ENCODE data around the gene C17orf107. TPM values are rescaled to one million over a fixed set of nuclear protein-coding genes. Genes with fewer than 3 reads are reported as not detected.
A peak's percentile ranks its signal among the peaks of the same experiment; 100 is the strongest.
"Not testable (repeated sequence)": the region's sequence is repeated elsewhere in the genome, so short reads cannot be mapped to it uniquely, and the experiment has no call there.

C17orf107 gene
- total and polyA plus RNA-seq, 4 experiments from 2014 or later = 0.50 to 5.0 (median 2.5) TPM

GRCh38 chr17:4903051-4903818 is 3.9 kb downstream of the C17orf107 start, which contains the start of gene CHRNE:
CHRNE (minus strand) TSS chr17:4903098; CDS start chr17:4903063, 35 bp downstream.
- intact Hi-C loops (cut with micrococcal nuclease) = loop anchor here (1.0 to 5.0 kb wide), 3 partner anchors 38 to 336 kb away; partner anchors contain the start of genes ARRB2, RNF167 and SLC25A11
- peaks cover 19 to 45% (median 37%) of the 10 kb centered on the region in 4 donors for H3K4me1 Mint-ChIP-seq
- H3K27ac ChIP-seq (ENCODE audit: low read depth, low read length) = no peak within 1 kb of the TSS
- ChIA-PET CTCF (ENCODE audit: partially characterized antibody) (interaction anchor here (0.7 to 4.9 kb wide), 23 partner anchors 9 to 336 kb away, joined by 3 to 23 read pairs (median 4); partner anchors contain the start of genes ARRB2, GLTPD2, PSMB6 and RNF167), POLR2A (ENCODE audit: partially characterized antibody) (interaction anchor here (0.7 to 5.7 kb wide), 9 partner anchors 13 to 288 kb away, joined by 3 to 40 read pairs (median 5); partner anchors contain the start of genes ARRB2, PFN1, RNF167 and SLC25A11)
- H3K27me3 ChIP-seq (ENCODE audit: insufficient read depth, low read length) = no peaks in the 10 kb centered on the region
- H3K27ac Mint-ChIP-seq = peak within 1 kb of the TSS; percentile 83 to 94 (median 90)
- H3K4me3 ChIP-seq (ENCODE audit: low read length in 2 of 2) = no peak within 1 kb of the TSS
- no peaks in the 10 kb centered on the region for H3K9me3 ChIP-seq (ENCODE audit: control insufficient read depth in 1 of 2, low read length in 2 of 2)
- H3K9me3 Mint-ChIP-seq = no peaks in the 10 kb centered on the region
- peak; percentile 75 to 87 (median 79) for DNase-seq
- H3K4me1 ChIP-seq (ENCODE audit: insufficient read depth, low read length) = peaks cover 41% of the 10 kb centered on the region
- peaks cover 0 to 1% of the 10 kb centered on the region in 2 donors for H3K36me3 Mint-ChIP-seq
- H3K36me3 ChIP-seq (ENCODE audit: insufficient read depth, low read length) = no peaks in the 10 kb centered on the region
- peak within 1 kb of the TSS; percentile 24 to 80 (median 69) for H3K4me3 Mint-ChIP-seq
- H3K27me3 Mint-ChIP-seq = peaks cover 0 to 2% of the 10 kb centered on the region in 2 donors

- H3K4me3 ChIP-seq (ENCODE audit: low read length in 2 of 2); POLR2A ChIA-PET (ENCODE audit: partially characterized antibody): not testable (repeated sequence)
Measured at GRCh38 chr17:4906642-4907041, 7.3 kb downstream of the C17orf107 start.

GRCh38 chr17:4908301-4908700 is 9.0 kb downstream of the C17orf107 start:
- Histone ChIP-seq H3K27me3 (ENCODE audit: insufficient read depth, low read length) (no peaks in the 10 kb centered on the region), H3K36me3 (ENCODE audit: insufficient read depth, low read length) (no peaks in the 10 kb centered on the region), H3K9me3 (ENCODE audit: control insufficient read depth in 1 of 2, low read length in 2 of 2) (no peaks in the 10 kb centered on the region), H3K4me3 (ENCODE audit: low read length in 2 of 2) (no peak overlapping the region), H3K27ac (ENCODE audit: low read depth, low read length) (peak overlapping the region; percentile 5), H3K4me1 (ENCODE audit: insufficient read depth, low read length) (peaks cover 22% of the 10 kb centered on the region)
- H3K36me3 Mint-ChIP-seq = no peaks in the 10 kb centered on the region
- no peak for DNase-seq
- H3K27ac Mint-ChIP-seq = no peak overlapping the region
- no peak overlapping the region for H3K4me3 Mint-ChIP-seq
- ChIA-PET POLR2A (ENCODE audit: partially characterized antibody) (interaction anchor here (0.7 to 2.4 kb wide), 10 partner anchors 9 to 78 kb away, joined by 3 to 46 read pairs (median 4); partner anchors contain the start of genes C17orf107, RNF167, SLC25A11 and SPAG7), CTCF (ENCODE audit: partially characterized antibody) (interaction anchor here (0.8 to 4.1 kb wide), 25 partner anchors 9 to 341 kb away, joined by 3 to 41 read pairs (median 5); partner anchors contain the start of genes ARRB2, C17orf107, CAMTA2 and ENO3)
- intact Hi-C loops (cut with micrococcal nuclease) = no loop called here
- no peaks in the 10 kb centered on the region for H3K27me3 Mint-ChIP-seq
- H3K4me1 Mint-ChIP-seq = peaks cover 4 to 11% (median 6%) of the 10 kb centered on the region in 4 donors
- H3K9me3 Mint-ChIP-seq = no peaks in the 10 kb centered on the region

More at GRCh38 chr17:4906642-4907041, 7.3 kb downstream of the C17orf107 start:
- H3K9me3 ChIP-seq (ENCODE audit: control insufficient read depth in 1 of 2, low read length in 2 of 2); H3K27me3 Mint-ChIP-seq; H3K27me3 ChIP-seq (ENCODE audit: insufficient read depth, low read length); intact Hi-C loops (cut with micrococcal nuclease); H3K27ac ChIP-seq (ENCODE audit: low read depth, low read length); H3K4me3 Mint-ChIP-seq; H3K36me3 ChIP-seq (ENCODE audit: insufficient read depth, low read length); H3K27ac Mint-ChIP-seq; H3K9me3 Mint-ChIP-seq; DNase-seq; H3K36me3 Mint-ChIP-seq: not testable (repeated sequence)
- peaks cover 32% of the 10 kb centered on the region for H3K4me1 ChIP-seq (ENCODE audit: insufficient read depth, low read length)
- CTCF ChIA-PET (ENCODE audit: partially characterized antibody) = interaction anchor here (3.4 kb wide), 1 partner anchor 60 kb away, joined by 24 read pairs; the partner anchor contains the start of gene SPAG7
- H3K4me1 Mint-ChIP-seq = peaks cover 14 to 24% (median 20%) of the 10 kb centered on the region in 4 donors

- no peaks in the 10 kb centered on the region for H3K36me3 ChIP-seq (ENCODE audit: insufficient read depth, low read length)
- H3K27me3 ChIP-seq (ENCODE audit: insufficient read depth, low read length) = no peaks in the 10 kb centered on the region
- ChIA-PET POLR2A (ENCODE audit: partially characterized antibody) (interaction anchor here (0.6 to 2.4 kb wide), 13 partner anchors 9 to 78 kb away, joined by 3 to 46 read pairs (median 5); partner anchors contain the start of genes C17orf107, RNF167, SLC25A11 and SPAG7), CTCF (ENCODE audit: partially characterized antibody) (interaction anchor here (0.7 to 4.1 kb wide), 29 partner anchors 9 to 342 kb away, joined by 3 to 41 read pairs (median 5); partner anchors contain the start of genes ARRB2, C17orf107, CAMTA2 and ENO3)
- H3K27ac ChIP-seq (ENCODE audit: low read depth, low read length) = peak overlapping the region; percentile 5
- Mint-ChIP-seq H3K4me3 (no peak overlapping the region), H3K27ac (no peak overlapping the region), H3K4me1 (peaks cover 0 to 6% (median 1%) of the 10 kb centered on the region in 4 donors), H3K27me3 (no peaks in the 10 kb centered on the region), H3K36me3 (no peaks in the 10 kb centered on the region), H3K9me3 (peaks cover 0 to 2% (median 0%) of the 10 kb centered on the region in 8 donors)
- DNase-seq = peak; percentile 73 to 76 (median 76)
- no peaks in the 10 kb centered on the region for H3K9me3 ChIP-seq (ENCODE audit: control insufficient read depth in 1 of 2, low read length in 2 of 2)
- H3K4me1 ChIP-seq (ENCODE audit: insufficient read depth, low read length) = peaks cover 16% of the 10 kb centered on the region
- H3K4me3 ChIP-seq (ENCODE audit: low read length in 2 of 2) = no peak overlapping the region
- intact Hi-C loops (cut with micrococcal nuclease) = loop anchor here (1.0 kb wide), 5 partner anchors 47 to 153 kb away; partner anchors contain the start of genes CAMTA2 and SPAG7
Measured at GRCh38 chr17:4908711-4909496, 9.6 kb downstream of the C17orf107 start.

GRCh38 chr17:4913994-4914393 is 14.7 kb downstream of the C17orf107 start:
- Histone ChIP-seq H3K9me3 (ENCODE audit: control insufficient read depth in 1 of 2, low read length in 2 of 2) (no peaks in the 10 kb centered on the region), H3K4me3 (ENCODE audit: low read length in 2 of 2) (no peak overlapping the region), H3K27ac (ENCODE audit: low read depth, low read length) (no peak overlapping the region), H3K27me3 (ENCODE audit: insufficient read depth, low read length) (no peaks in the 10 kb centered on the region), H3K36me3 (ENCODE audit: insufficient read depth, low read length) (no peaks in the 10 kb centered on the region), H3K4me1 (ENCODE audit: insufficient read depth, low read length) (peaks cover 7% of the 10 kb centered on the region)
- ChIA-PET CTCF (ENCODE audit: partially characterized antibody) (no interaction called here), POLR2A (ENCODE audit: partially characterized antibody) (interaction anchor here (1.0 kb wide), 1 partner anchor 26 kb away, joined by 3 read pairs; the partner anchor contains the start of genes RNF167 and SLC25A11)
- no peaks in the 10 kb centered on the region for H3K27me3 Mint-ChIP-seq
- no peak overlapping the region for H3K27ac Mint-ChIP-seq
- H3K4me1 Mint-ChIP-seq = no peaks in the 10 kb centered on the region
- H3K4me3 Mint-ChIP-seq = no peak overlapping the region
- DNase-seq = no peak
- H3K36me3 Mint-ChIP-seq = no peaks in the 10 kb centered on the region
- H3K9me3 Mint-ChIP-seq = peaks cover 0 to 2% (median 0%) of the 10 kb centered on the region in 8 donors
- intact Hi-C loops (cut with micrococcal nuclease) = no loop called here

DNA sequence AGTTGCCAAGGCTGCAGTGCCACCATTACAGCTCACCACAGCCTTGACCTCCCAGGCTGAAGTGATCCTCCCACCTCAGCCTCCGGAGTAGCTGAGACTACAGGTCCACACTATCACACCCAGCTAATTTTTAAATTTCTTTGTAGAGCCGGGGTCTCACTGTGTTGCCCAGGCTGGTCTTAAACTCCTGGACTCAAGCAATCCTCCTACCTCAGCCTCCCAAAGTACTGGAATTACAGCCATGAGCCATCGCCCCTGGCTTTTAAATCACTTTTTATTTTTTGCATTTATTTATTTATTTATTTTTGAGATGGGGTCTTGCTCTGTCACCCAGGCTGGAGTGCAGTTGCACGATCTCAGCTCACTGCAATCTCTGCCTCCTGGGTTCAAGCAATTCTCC is 15.2 kb downstream of the C17orf107 start:
- CTCF ChIA-PET (ENCODE audit: partially characterized antibody); DNase-seq; intact Hi-C loops (cut with micrococcal nuclease); H3K36me3 ChIP-seq (ENCODE audit: insufficient read depth, low read length); H3K4me3 Mint-ChIP-seq; H3K27ac ChIP-seq (ENCODE audit: low read depth, low read length); H3K27me3 ChIP-seq (ENCODE audit: insufficient read depth, low read length); H3K4me3 ChIP-seq (ENCODE audit: low read length in 2 of 2); H3K36me3 Mint-ChIP-seq; H3K9me3 ChIP-seq (ENCODE audit: control insufficient read depth in 1 of 2, low read length in 2 of 2); H3K4me1 ChIP-seq (ENCODE audit: insufficient read depth, low read length); H3K9me3 Mint-ChIP-seq; H3K27ac Mint-ChIP-seq; H3K4me1 Mint-ChIP-seq; H3K27me3 Mint-ChIP-seq: not testable (repeated sequence)
- POLR2A ChIA-PET (ENCODE audit: partially characterized antibody) = interaction anchor here (1.0 kb wide), 1 partner anchor 26 kb away, joined by 3 read pairs; the partner anchor contains the start of genes RNF167 and SLC25A11
